Measurements from ENCODE around the gene LCN6. TPM values are rescaled to one million over a fixed set of nuclear protein-coding genes. Genes with fewer than 3 reads are reported as not detected.
A peak's percentile ranks its signal among the peaks of the same experiment; 100 is the strongest.

LCN6 gene
- total RNA-seq, 1 donor from 2014 or later, result 17.9 TPM

DNA sequence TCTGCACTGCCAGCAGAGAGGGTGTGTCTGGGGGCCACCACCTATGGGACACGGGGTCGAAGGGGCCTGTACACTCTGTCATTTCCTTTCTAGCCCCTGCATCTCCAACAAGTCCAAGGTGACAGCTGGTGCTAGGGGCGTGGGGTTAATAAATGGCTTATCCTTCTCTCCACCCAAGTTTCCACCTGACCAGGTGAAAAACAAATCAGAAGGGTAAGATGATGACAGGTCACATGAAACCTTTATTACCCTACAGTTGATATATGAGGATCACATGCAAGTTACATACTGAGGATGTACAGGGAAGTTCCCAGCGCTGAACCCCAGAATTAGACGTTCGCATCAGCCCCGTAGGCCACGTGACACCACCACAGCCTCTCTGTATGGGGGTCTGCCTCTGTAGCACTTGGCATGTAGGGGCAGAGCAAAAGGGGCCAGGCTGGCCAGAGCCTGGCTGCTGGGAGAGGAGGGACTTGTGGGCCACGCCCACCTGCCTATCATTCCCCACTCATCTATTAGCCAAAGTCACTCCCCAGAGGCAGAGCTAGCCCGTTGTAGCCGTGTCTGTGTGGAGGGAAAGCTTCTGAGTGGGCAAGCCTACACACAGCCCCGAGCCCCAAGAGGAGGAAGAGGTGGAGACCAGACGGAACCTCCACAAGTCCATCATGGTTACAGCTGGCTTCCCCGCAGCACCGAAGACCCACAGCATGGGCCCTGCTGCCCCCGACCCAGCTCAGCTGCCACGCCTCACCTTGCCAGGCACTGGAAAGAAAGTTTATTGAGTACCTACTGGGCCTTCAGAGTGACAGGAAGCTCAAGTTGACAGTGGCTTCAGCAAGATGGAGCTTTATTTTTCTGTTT is 45.0 kb upstream of the LCN6 start:
- Histone ChIP-seq H3K9me3 (no peaks in the 10 kb centered on the region), H3K4me1 (peaks cover 26% of the 10 kb centered on the region), H3K4me3 (no peak overlapping the region), H3K27me3 (no peaks in the 10 kb centered on the region), H3K36me3 (no peaks in the 10 kb centered on the region), H3K27ac (no peak overlapping the region)
- TF ChIP-seq POLR2A (IDR thresholded peaks at IDR 0.05) (no peak), POLR2AphosphoS5 (IDR thresholded peaks at IDR 0.05; ENCODE audit: insufficient read depth in 1 of 2, low read depth in 1 of 2) (no peak)
- TF ChIP-seq, protein P1, sequence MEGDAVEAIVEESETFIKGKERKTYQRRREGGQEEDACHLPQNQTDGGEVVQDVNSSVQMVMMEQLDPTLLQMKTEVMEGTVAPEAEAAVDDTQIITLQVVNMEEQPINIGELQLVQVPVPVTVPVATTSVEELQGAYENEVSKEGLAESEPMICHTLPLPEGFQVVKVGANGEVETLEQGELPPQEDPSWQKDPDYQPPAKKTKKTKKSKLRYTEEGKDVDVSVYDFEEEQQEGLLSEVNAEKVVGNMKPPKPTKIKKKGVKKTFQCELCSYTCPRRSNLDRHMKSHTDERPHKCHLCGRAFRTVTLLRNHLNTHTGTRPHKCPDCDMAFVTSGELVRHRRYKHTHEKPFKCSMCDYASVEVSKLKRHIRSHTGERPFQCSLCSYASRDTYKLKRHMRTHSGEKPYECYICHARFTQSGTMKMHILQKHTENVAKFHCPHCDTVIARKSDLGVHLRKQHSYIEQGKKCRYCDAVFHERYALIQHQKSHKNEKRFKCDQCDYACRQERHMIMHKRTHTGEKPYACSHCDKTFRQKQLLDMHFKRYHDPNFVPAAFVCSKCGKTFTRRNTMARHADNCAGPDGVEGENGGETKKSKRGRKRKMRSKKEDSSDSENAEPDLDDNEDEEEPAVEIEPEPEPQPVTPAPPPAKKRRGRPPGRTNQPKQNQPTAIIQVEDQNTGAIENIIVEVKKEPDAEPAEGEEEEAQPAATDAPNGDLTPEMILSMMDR (IDR thresholded peaks at IDR 0.05), result no peak
- intact Hi-C loops (cut with DNase I), result no loop called here
- no peak for DNase-seq (ENCODE audit: extremely low spot score in 2 of 2)

- peak overlapping the region; percentile 78 to 79 for H3K4me3 ChIP-seq
- no peak for DNase-seq (ENCODE audit: extremely low spot score in 2 of 2)
- no peaks in the 10 kb centered on the region for H3K9me3 ChIP-seq
- H3K27ac ChIP-seq, result peak overlapping the region; percentile 97
- H3K4me1 ChIP-seq, result peaks cover 26% of the 10 kb centered on the region
- no peaks in the 10 kb centered on the region for H3K36me3 ChIP-seq
- no peak for TF ChIP-seq POLR2AphosphoS5 (IDR thresholded peaks at IDR 0.05; ENCODE audit: insufficient read depth in 1 of 2, low read depth in 1 of 2)
- TF ChIP-seq, protein P1 (IDR thresholded peaks at IDR 0.05), result no peak
- TF ChIP-seq POLR2A (IDR thresholded peaks at IDR 0.05), result no peak
- H3K27me3 ChIP-seq, result no peaks in the 10 kb centered on the region
- intact Hi-C loops (cut with DNase I), result no loop called here
Measured at GRCh38 chr9:136792321-136793085, 44.2 kb upstream of the LCN6 start.

- peak overlapping the region; percentile 97 for H3K27ac ChIP-seq
- DNase-seq (ENCODE audit: extremely low spot score in 2 of 2), result no peak
- TF ChIP-seq POLR2AphosphoS5 (IDR thresholded peaks at IDR 0.05; ENCODE audit: insufficient read depth in 1 of 2, low read depth in 1 of 2) (peak in 1 of 2 donors; percentile 51), POLR2A (IDR thresholded peaks at IDR 0.05) (no peak)
- TF ChIP-seq, protein P1 (IDR thresholded peaks at IDR 0.05), result peak; percentile 59 to 72 (median 70)
- H3K4me3 ChIP-seq, result peak overlapping the region; percentile 78 to 79
- no peaks in the 10 kb centered on the region for H3K36me3 ChIP-seq
- peaks cover 26% of the 10 kb centered on the region for H3K4me1 ChIP-seq
- intact Hi-C loops (cut with DNase I), result loop anchor here (2.0 kb wide), 2 partner anchors 93 to 237 kb away; partner anchors contain the start of gene ABCA2
- H3K27me3 ChIP-seq, result no peaks in the 10 kb centered on the region
- H3K9me3 ChIP-seq, result no peaks in the 10 kb centered on the region
Measured at GRCh38 chr9:136791516-136792276, 43.4 kb upstream of the LCN6 start.

DNA sequence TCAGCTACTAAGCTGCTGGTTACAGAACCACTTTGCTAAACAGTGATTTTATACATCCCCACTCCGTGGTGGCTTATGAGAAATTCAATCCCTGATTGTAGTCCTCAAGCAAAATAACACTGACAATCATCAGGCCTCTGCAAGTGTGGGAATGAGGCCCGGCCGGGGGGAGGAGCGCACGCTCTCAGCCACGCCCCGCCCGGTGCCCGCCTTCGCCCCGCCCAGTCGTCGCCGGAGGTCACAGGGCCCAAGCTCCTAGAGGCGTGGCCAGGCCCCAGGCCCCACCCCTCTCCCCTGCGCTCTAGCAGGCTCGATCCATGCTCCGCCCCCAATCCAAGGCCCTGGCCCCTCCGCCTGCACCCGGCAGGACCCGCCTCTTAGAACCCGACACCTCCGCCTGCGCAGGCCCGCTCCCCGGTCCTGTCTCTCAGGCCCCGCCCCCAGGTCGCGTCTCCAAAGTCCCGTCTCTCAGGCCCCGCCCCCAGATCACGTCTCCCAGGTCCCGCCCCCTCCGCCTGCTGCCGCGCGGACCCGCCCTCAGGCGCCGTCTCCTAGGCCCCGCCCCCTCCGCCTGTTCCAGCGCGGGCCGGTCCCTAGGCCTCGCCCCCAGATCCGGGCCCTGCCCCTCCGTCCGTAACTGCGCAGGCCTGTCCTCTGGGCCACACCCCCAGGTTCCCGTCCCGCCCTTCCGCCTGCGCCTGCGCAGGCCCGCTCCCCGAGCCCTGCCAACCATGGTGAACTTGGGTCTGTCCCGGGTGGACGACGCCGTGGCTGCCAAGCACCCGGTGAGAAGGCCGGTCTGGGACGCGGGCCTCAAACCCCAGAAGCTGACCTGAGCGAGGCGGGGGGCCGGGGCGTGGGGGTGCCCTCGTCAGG is 42.6 kb upstream of the LCN6 start, which contains the start of gene TMEM141:
Gene TMEM141 (plus strand): TSS at position 705 of the 876 bp plus-strand sequence. CDS start 27 bp downstream, at position 732.
- Histone ChIP-seq H3K27me3 (no peaks in the 10 kb centered on the region), H3K9me3 (no peaks in the 10 kb centered on the region), H3K4me1 (peaks cover 26% of the 10 kb centered on the region), H3K27ac (peak within 1 kb of the TSS; percentile 97), H3K36me3 (no peaks in the 10 kb centered on the region), H3K4me3 (peak within 1 kb of the TSS; percentile 78 to 79)
- TF ChIP-seq, protein P1 (IDR thresholded peaks at IDR 0.05), result no peak
- TF ChIP-seq POLR2A (IDR thresholded peaks at IDR 0.05), result peak in 1 of 2 donors; percentile 79
- TF ChIP-seq POLR2AphosphoS5 (IDR thresholded peaks at IDR 0.05; ENCODE audit: insufficient read depth in 1 of 2, low read depth in 1 of 2), result peak; percentile 73 to 93
- peak; percentile 100 for DNase-seq (ENCODE audit: extremely low spot score in 2 of 2)
- intact Hi-C loops (cut with DNase I), result loop anchor here (2.0 kb wide), 2 partner anchors 94 to 238 kb away; partner anchors contain the start of gene ABCA2
